ENCODE data around the gene STAB1.

Gene STAB1

DNA sequence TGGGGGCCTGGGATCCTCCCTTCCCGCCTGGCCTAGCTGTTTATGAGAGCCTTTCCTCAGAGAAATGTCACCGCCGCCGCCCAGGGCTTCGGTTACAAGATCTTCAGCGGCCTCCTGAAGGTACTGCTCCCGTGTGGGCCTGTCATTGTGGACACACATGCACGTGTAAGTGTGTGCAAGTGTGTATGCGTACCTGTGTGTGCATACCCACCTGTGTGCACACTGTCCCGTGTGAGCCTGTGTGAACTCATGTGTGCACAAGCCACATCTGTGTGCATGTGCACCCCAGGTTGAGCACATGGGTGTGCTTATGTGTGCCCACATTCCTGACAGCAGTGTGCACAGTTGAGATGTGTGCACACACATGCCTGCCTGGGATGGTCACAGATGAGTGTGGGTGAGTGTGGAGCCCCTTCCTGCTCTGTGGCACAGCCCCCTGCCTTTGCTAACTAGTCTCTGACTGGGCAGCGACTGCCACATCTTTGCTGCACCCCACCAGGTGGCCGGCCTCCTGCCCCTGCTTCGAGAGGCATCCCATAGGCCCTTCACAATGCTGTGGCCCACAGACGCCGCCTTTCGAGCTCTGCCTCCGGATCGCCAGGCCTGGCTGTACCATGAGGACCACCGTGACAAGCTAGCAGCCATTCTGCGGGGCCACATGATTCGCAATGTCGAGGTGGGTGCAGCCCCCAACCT is 24.5 kb downstream of the STAB1 start:
- TF ChIP-seq, protein P1, sequence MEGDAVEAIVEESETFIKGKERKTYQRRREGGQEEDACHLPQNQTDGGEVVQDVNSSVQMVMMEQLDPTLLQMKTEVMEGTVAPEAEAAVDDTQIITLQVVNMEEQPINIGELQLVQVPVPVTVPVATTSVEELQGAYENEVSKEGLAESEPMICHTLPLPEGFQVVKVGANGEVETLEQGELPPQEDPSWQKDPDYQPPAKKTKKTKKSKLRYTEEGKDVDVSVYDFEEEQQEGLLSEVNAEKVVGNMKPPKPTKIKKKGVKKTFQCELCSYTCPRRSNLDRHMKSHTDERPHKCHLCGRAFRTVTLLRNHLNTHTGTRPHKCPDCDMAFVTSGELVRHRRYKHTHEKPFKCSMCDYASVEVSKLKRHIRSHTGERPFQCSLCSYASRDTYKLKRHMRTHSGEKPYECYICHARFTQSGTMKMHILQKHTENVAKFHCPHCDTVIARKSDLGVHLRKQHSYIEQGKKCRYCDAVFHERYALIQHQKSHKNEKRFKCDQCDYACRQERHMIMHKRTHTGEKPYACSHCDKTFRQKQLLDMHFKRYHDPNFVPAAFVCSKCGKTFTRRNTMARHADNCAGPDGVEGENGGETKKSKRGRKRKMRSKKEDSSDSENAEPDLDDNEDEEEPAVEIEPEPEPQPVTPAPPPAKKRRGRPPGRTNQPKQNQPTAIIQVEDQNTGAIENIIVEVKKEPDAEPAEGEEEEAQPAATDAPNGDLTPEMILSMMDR (IDR thresholded peaks at IDR 0.05): no peak
- no peak for DNase-seq (ENCODE audit: low spot score)

GRCh38 chr3:52520141-52520667 is 25.1 kb downstream of the STAB1 start:
- TF ChIP-seq, protein P1 (IDR thresholded peaks at IDR 0.05): no peak
- H3K27ac ChIP-seq: no peak overlapping the region
- no peak overlapping the region for H3K4me3 ChIP-seq
- DNase-seq (ENCODE audit: low spot score): no peak

More for the DNA sequence above, 24.5 kb downstream of the STAB1 start:
- Histone ChIP-seq H3K4me3 (no peak overlapping the region), H3K27ac (no peak overlapping the region)

DNA sequence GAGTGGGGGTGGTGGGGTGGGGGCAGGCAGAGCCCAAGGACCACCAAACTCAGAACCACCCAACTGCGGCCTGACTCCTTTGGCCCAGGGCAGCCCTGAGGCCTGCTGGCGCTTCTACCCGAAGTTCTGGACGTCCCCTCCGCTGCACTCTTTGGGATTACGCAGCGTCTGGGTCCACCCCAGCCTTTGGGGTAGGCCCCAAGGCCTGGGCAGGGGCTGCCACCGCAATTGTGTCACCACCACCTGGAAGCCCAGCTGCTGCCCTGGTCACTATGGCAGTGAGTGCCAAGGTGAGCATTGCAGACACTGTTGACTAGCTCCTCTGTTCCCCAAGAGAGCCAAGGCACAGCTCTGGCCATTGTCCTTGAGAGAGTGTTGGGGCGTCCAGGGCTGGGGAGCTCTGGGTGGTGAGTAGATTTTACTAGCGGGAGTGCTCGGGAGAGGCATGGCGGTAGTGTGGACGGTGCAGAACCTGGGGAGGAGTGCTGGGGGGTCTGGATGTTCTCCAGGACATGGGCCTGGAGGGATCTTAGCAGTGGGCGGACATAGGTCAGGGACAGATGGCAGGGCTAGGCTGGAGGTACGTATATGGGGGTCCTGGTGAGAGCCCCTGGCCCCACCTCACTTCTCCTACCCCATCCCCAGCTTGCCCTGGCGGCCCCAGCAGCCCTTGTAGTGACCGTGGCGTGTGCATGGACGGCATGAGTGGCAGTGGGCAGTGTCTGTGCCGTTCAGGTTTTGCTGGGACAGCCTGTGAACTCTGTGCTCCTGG is 25.8 kb downstream of the STAB1 start:
- Histone ChIP-seq H3K27ac (no peak overlapping the region), H3K4me3 (no peak overlapping the region)
- TF ChIP-seq, protein P1 (IDR thresholded peaks at IDR 0.05): no peak
- no peak for DNase-seq (ENCODE audit: low spot score)

DNA sequence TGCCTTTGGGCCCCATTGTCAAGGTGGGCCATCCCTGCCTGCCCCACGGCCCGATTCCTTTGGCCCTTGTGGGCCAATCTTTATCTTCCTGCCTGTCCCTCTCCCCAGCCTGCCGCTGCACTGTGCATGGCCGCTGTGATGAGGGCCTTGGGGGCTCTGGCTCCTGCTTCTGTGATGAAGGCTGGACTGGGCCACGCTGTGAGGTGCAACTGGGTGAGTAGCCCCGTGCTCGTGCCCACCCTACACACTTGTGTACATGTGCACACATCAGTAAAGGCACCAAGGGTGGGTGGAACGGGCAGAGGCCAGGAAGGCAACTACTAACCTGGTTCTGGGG is 26.3 kb downstream of the STAB1 start:
- no peak overlapping the region for H3K27ac ChIP-seq
- no peak overlapping the region for H3K4me3 ChIP-seq
- TF ChIP-seq, protein P1 (IDR thresholded peaks at IDR 0.05): no peak
- DNase-seq (ENCODE audit: low spot score): no peak

DNA sequence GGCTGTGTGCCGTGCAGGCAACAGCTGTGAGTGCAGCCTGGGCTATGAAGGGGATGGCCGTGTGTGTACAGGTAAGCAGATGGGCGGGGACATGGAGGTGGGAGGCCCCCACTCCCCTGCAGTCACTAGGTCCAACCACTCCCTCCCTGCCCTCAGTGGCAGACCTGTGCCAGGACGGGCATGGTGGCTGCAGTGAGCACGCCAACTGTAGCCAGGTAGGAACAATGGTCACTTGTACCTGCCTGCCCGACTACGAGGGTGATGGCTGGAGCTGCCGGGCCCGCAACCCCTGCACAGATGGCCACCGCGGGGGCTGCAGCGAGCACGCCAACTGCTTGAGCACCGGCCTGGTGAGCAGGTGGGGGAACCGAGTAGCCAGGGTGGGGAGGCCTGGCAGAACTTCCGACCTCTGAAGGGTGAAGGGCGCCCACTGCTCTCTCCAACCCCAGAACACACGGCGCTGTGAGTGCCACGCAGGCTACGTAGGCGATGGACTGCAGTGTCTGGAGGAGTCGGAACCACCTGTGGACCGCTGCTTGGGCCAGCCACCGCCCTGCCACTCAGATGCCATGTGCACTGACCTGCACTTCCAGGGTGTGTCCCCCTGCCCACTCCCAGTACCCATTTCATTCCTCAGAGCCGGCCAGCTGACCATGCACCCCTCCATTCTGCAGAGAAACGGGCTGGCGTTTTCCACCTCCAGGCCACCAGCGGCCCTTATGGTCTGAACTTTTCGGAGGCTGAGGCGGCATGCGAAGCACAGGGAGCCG is 26.9 kb downstream of the STAB1 start:
- DNase-seq (ENCODE audit: low spot score): no peak
- TF ChIP-seq, protein P1 (IDR thresholded peaks at IDR 0.05): no peak
- Histone ChIP-seq H3K27ac (no peak overlapping the region), H3K4me3 (no peak overlapping the region)

GRCh38 chr3:52522651-52523251 is 27.6 kb downstream of the STAB1 start:
- DNase-seq (ENCODE audit: low spot score): no peak
- TF ChIP-seq, protein P1 (IDR thresholded peaks at IDR 0.05): no peak
- Histone ChIP-seq H3K4me3 (no peak overlapping the region), H3K27ac (peak overlapping the region in 1 of 2 donors; percentile 94)

All from coronary artery (tissue), 2 donors.